Measurements from ENCODE around the gene PLAAT5. TPM values are rescaled to one million over a fixed set of nuclear protein-coding genes. Genes with fewer than 3 reads are reported as not detected.

Gene PLAAT5
- 1.2 and 2.3 TPM in 2 replicates for total RNA-seq (2022)
- percentile 36 among the genes with signal in this experiment for Bru-seq, nascent RNA
- BruChase-seq, experiment 1, labeled RNA remaining after a 2-hour chase, result percentile 26 among the genes with signal in this experiment
- BruChase-seq, experiment 2, labeled RNA remaining after a 6-hour chase, result percentile 37 among the genes with signal in this experiment
- long read RNA-seq, result 0 reads

GRCh38 chr11:63490551-63491239, at the start of gene PLAAT5:
TSS of gene PLAAT5 (minus strand) at chr11:63491167. CDS start at chr11:63491034, 133 bp downstream.
- Mint-ChIP-seq H3K27ac (ENCODE audit: unreplicated experiment) (peak within 1 kb of the TSS; percentile 89), H3K36me3 (ENCODE audit: insufficient read depth, unreplicated experiment) (peaks cover 7% of the 10 kb centered on the region), H3K9me3 (ENCODE audit: unreplicated experiment) (peaks cover 27% of the 10 kb centered on the region), H3K4me3 (ENCODE audit: unreplicated experiment) (peak within 1 kb of the TSS; percentile 78), H3K27me3 (ENCODE audit: insufficient read depth, unreplicated experiment) (no peaks in the 10 kb centered on the region), H3K4me1 (ENCODE audit: low read depth, unreplicated experiment) (peaks cover 18% of the 10 kb centered on the region)
- no peaks in the 10 kb centered on the region for H3K27me3 ChIP-seq (replicated peaks; ENCODE audit: control insufficient read depth, insufficient read depth, low read length)
- H3K4me3 ChIP-seq (ENCODE audit: low read depth, low read length), result peak within 1 kb of the TSS; percentile 36
- ChIA-PET CTCF (interaction anchor here (1.8 to 1.9 kb wide), 2 partner anchors 12 to 18 kb away, joined by 11 to 22 read pairs; no protein-coding TSS in a partner anchor), POLR2A (no interaction called here)
- peaks cover 20% of the 10 kb centered on the region for H3K9me3 ChIP-seq
- peak in 1 of 2 experiments; percentile 29 for DNase-seq
- no TSS peak for BruUV-seq (replicated peaks)
- H3K4me1 ChIP-seq, result peaks cover 18% of the 10 kb centered on the region
- TF ChIP-seq, protein P1, sequence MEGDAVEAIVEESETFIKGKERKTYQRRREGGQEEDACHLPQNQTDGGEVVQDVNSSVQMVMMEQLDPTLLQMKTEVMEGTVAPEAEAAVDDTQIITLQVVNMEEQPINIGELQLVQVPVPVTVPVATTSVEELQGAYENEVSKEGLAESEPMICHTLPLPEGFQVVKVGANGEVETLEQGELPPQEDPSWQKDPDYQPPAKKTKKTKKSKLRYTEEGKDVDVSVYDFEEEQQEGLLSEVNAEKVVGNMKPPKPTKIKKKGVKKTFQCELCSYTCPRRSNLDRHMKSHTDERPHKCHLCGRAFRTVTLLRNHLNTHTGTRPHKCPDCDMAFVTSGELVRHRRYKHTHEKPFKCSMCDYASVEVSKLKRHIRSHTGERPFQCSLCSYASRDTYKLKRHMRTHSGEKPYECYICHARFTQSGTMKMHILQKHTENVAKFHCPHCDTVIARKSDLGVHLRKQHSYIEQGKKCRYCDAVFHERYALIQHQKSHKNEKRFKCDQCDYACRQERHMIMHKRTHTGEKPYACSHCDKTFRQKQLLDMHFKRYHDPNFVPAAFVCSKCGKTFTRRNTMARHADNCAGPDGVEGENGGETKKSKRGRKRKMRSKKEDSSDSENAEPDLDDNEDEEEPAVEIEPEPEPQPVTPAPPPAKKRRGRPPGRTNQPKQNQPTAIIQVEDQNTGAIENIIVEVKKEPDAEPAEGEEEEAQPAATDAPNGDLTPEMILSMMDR (IDR thresholded peaks at IDR 0.05; ENCODE audit: insufficient read depth in 1 of 2, low read depth in 1 of 2, low read length in 1 of 2, severe bottlenecking in 1 of 2, unreplicated experiment in 1 of 2), result no peak
- H3K36me3 ChIP-seq (ENCODE audit: control insufficient read depth, insufficient read depth, low read length), result peaks cover 1% of the 10 kb centered on the region; the same call in 1 of the 2 replicates
- intact Hi-C loops (cut with micrococcal nuclease; ENCODE audit: unreplicated experiment), result loop anchor here (1.0 to 5.0 kb wide), 3 partner anchors 11 to 132 kb away; no protein-coding TSS in a partner anchor

GRCh38 chr11:63537293-63538101, 46.5 kb upstream of the PLAAT5 start:
- Mint-ChIP-seq H3K27ac (ENCODE audit: unreplicated experiment) (no peak overlapping the region), H3K9me3 (ENCODE audit: unreplicated experiment) (no peaks in the 10 kb centered on the region), H3K36me3 (ENCODE audit: insufficient read depth, unreplicated experiment) (no peaks in the 10 kb centered on the region), H3K4me1 (ENCODE audit: low read depth, unreplicated experiment) (peaks cover 16% of the 10 kb centered on the region), H3K27me3 (ENCODE audit: insufficient read depth, unreplicated experiment) (no peaks in the 10 kb centered on the region), H3K4me3 (ENCODE audit: unreplicated experiment) (no peak overlapping the region)
- Histone ChIP-seq H3K4me1 (peaks cover 28% of the 10 kb centered on the region), H3K9me3 (no peaks in the 10 kb centered on the region), H3K4me3 (ENCODE audit: low read depth, low read length) (no peak overlapping the region), H3K27me3 (replicated peaks; ENCODE audit: control insufficient read depth, insufficient read depth, low read length) (no peaks in the 10 kb centered on the region), H3K36me3 (ENCODE audit: control insufficient read depth, insufficient read depth, low read length) (no peaks in the 10 kb centered on the region)
- CTCF ChIA-PET, result no interaction called here
- POLR2A ChIA-PET, result no interaction called here
- no TSS peak for BruUV-seq (replicated peaks)
- no peak for DNase-seq
- intact Hi-C loops (cut with micrococcal nuclease; ENCODE audit: unreplicated experiment), result no loop called here
- TF ChIP-seq, protein P1 (IDR thresholded peaks at IDR 0.05; ENCODE audit: insufficient read depth in 1 of 2, low read depth in 1 of 2, low read length in 1 of 2, severe bottlenecking in 1 of 2, unreplicated experiment in 1 of 2), result no peak

DNA sequence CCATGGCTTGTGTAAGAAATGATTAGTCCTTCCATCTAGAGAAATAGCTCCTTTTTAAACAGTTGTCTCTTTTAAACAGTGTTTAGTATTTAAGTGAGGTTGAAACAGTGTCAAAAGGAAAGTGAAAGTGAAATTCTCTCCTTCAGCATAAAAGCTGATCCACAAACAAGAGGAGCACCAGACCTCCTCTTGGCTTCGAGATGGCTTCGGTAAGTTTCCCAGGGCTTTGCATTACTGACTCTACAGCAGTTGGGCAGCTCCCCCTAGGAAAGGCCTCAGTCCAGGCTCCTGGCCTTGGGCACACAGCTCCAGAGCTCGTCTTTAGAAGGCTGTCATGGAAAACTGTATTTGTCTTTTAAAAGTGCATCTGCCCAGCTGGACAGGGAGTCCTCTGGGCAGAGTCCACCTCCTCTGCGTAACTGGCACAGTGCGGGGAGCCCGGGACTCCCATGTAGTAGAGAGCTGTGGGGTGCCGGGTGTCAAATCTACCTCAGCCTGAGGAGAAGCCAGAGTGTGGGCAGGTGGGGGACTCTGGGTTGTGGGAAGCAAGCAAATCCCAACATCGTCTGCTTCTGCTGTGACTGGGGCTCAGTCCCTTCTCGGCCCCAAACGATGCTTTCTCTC, 45.8 kb upstream of the PLAAT5 start, which contains the start of gene PLAAT4:
PLAAT4 (plus strand) TSS at position 140 of the 624 bp plus-strand sequence; CDS start at position 201, 61 bp downstream.
- TF ChIP-seq, protein P1 (IDR thresholded peaks at IDR 0.05; ENCODE audit: insufficient read depth in 1 of 2, low read depth in 1 of 2, low read length in 1 of 2, severe bottlenecking in 1 of 2, unreplicated experiment in 1 of 2), result no peak
- Histone ChIP-seq H3K4me3 (ENCODE audit: low read depth, low read length) (no peak within 1 kb of the TSS), H3K36me3 (ENCODE audit: control insufficient read depth, insufficient read depth, low read length) (no peaks in the 10 kb centered on the region), H3K27me3 (replicated peaks; ENCODE audit: control insufficient read depth, insufficient read depth, low read length) (no peaks in the 10 kb centered on the region), H3K9me3 (no peaks in the 10 kb centered on the region), H3K4me1 (peaks cover 35% of the 10 kb centered on the region)
- no peaks in the 10 kb centered on the region for H3K9me3 Mint-ChIP-seq (ENCODE audit: unreplicated experiment)
- ChIA-PET CTCF (no interaction called here), POLR2A (no interaction called here)
- H3K4me1 Mint-ChIP-seq (ENCODE audit: low read depth, unreplicated experiment), result peaks cover 23% of the 10 kb centered on the region
- H3K36me3 Mint-ChIP-seq (ENCODE audit: insufficient read depth, unreplicated experiment), result no peaks in the 10 kb centered on the region
- no peak for DNase-seq
- BruUV-seq (replicated peaks), result no TSS peak
- no peaks in the 10 kb centered on the region for H3K27me3 Mint-ChIP-seq (ENCODE audit: insufficient read depth, unreplicated experiment)
- no peak within 1 kb of the TSS for H3K27ac Mint-ChIP-seq (ENCODE audit: unreplicated experiment)
- intact Hi-C loops (cut with micrococcal nuclease; ENCODE audit: unreplicated experiment), result no loop called here
- H3K4me3 Mint-ChIP-seq (ENCODE audit: unreplicated experiment), result no peak within 1 kb of the TSS
